CD8-positive, alpha-beta memory T cell (primary cell): ENCODE results near the gene ABCC8. TPM values are rescaled to one million over a fixed set of nuclear protein-coding genes. Genes with fewer than 3 reads are reported as not detected.
A peak's percentile ranks its signal among the peaks of the same experiment; 100 is the strongest.
"Not testable (repeated sequence)": the region's sequence is repeated elsewhere in the genome, so short reads cannot be mapped to it uniquely, and the experiment has no call there.

Experiments
- CTCF ChIA-PET: fragments of 350-600 bp; sonication (Branson Sonifier 250); formaldehyde crosslinking; loops from one replicate; lab custom pipeline; 2021; ENCODE audit warnings: antibody characterized with exemption; lab: Charles Lee
- POLR2A ChIA-PET: fragments of 350-600 bp; sonication (Branson Sonifier 250); formaldehyde crosslinking; loops from one replicate; lab custom pipeline; 2021; ENCODE audit warnings: antibody characterized with exemption; lab: Charles Lee
- DNase-seq, 5 donors: peaks; one replicate each; pipeline versions ENCODE4 v3.0.0 to v3.0.0-alpha.2; 2020 to 2022; ENCODE audit warnings: mixed read lengths in 1 of 5
- H3K27ac ChIP-seq: one replicate; pipeline ENCODE4 v1.7.0; 2013; ENCODE audit warnings: low read depth, mild to moderate bottlenecking, low read length, moderate library complexity
- H3K27me3 ChIP-seq: 2 replicates; pipeline ENCODE4 v1.7.0; 2013; ENCODE audit warnings: low read length, mild to moderate bottlenecking; ENCODE audit not compliant: insufficient read depth, poor library complexity, severe bottlenecking
- H3K36me3 ChIP-seq: 2 replicates; pipeline ENCODE4 v1.7.0; 2013; ENCODE audit warnings: mild to moderate bottlenecking, low read length, moderate library complexity; ENCODE audit not compliant: insufficient read depth
- H3K4me1 ChIP-seq: 2 replicates; pipeline ENCODE4 v1.7.0; 2013; ENCODE audit warnings: mild to moderate bottlenecking, low read length, moderate library complexity; ENCODE audit not compliant: insufficient read depth
- H3K4me3 ChIP-seq: 2 replicates; pipeline ENCODE4 v1.7.0; 2013; ENCODE audit warnings: mild to moderate bottlenecking, low read length
- H3K9me3 ChIP-seq: 2 replicates; pipeline ENCODE4 v1.7.0; 2013; ENCODE audit warnings: mild to moderate bottlenecking, low read length
- H3K27ac Mint-ChIP-seq, 8 donors: one replicate each; pipeline ENCODE4 v1.8.0; 2020 to 2021; ENCODE audit warnings: mixed read lengths in 8 of 8, mild to moderate bottlenecking in 6 of 8, inconsistent platforms in 3 of 8, moderate library complexity in 3 of 8
- H3K27me3 Mint-ChIP-seq, 2 donors: one replicate each; pipeline ENCODE4 v1.8.0; 2020 to 2021; ENCODE audit warnings: mixed read lengths in 2 of 2, mild to moderate bottlenecking in 1 of 2, moderate library complexity in 1 of 2
- H3K36me3 Mint-ChIP-seq, 3 donors: one replicate each; pipeline ENCODE4 v1.8.0; 2020 to 2021; ENCODE audit warnings: mixed read lengths in 3 of 3, inconsistent platforms in 1 of 3, mild to moderate bottlenecking in 1 of 3
- H3K4me1 Mint-ChIP-seq, 3 donors: one replicate each; pipeline ENCODE4 v1.8.0; 2020 to 2021; ENCODE audit warnings: mixed read lengths in 3 of 3, inconsistent platforms in 1 of 3, mild to moderate bottlenecking in 1 of 3
- H3K4me3 Mint-ChIP-seq, 7 donors: one replicate each; pipeline ENCODE4 v1.8.0; 2020 to 2021; ENCODE audit warnings: mixed read lengths in 7 of 7, mild to moderate bottlenecking in 6 of 7, moderate library complexity in 4 of 7, inconsistent platforms in 2 of 7
- H3K9me3 Mint-ChIP-seq, 5 donors: one replicate each; pipeline ENCODE4 v1.8.0; 2020 to 2022; ENCODE audit warnings: mixed read lengths in 5 of 5, mild to moderate bottlenecking in 3 of 5, moderate library complexity in 2 of 5, inconsistent platforms in 1 of 5
- polyA plus RNA-seq: library from polyadenylated mRNA; unstranded; fragments of 300-500 nt; fragmentation: Illumina TruSeq; gene quantifications from one replicate; pipeline ENCODE4 v1.2.3, GENCODE V29; 2021
- total RNA-seq, 2 experiments: library from RNA; stranded (reverse); gene quantifications; one replicate each; pipeline ENCODE4 v1.2.3, GENCODE V29; 2021

Gene ABCC8
- total and polyA plus RNA-seq, 3 experiments from 2014 or later, result not detected

GRCh38 chr11:17431139-17431538, 45.5 kb downstream of the ABCC8 start:
- Mint-ChIP-seq H3K4me3 (no peak overlapping the region), H3K36me3 (no peaks in the 10 kb centered on the region), H3K27ac (no peak overlapping the region), H3K27me3 (peaks cover 10 to 26% of the 10 kb centered on the region in 2 donors), H3K9me3 (no peaks in the 10 kb centered on the region), H3K4me1 (no peaks in the 10 kb centered on the region)
- no peaks in the 10 kb centered on the region for H3K9me3 ChIP-seq
- H3K27ac ChIP-seq, result no peak overlapping the region
- DNase-seq, result no peak
- ChIA-PET POLR2A (no interaction called here), CTCF (interaction anchor here (1.1 to 1.8 kb wide), 3 partner anchors 13 to 42 kb away, joined by 3 to 5 read pairs (median 3); no protein-coding TSS in a partner anchor)
- no peaks in the 10 kb centered on the region for H3K4me1 ChIP-seq
- H3K27me3 ChIP-seq, result no peaks in the 10 kb centered on the region
- H3K36me3 ChIP-seq, result no peaks in the 10 kb centered on the region
- no peak overlapping the region for H3K4me3 ChIP-seq

- ChIA-PET POLR2A (no interaction called here), CTCF (interaction anchor here (1.1 to 1.8 kb wide), 3 partner anchors 13 to 41 kb away, joined by 3 to 5 read pairs (median 3); no protein-coding TSS in a partner anchor)
- Mint-ChIP-seq H3K9me3 (peaks cover 0 to 1% (median 0%) of the 10 kb centered on the region in 5 donors), H3K27me3 (peaks cover 10 to 26% of the 10 kb centered on the region in 2 donors), H3K4me3 (no peak overlapping the region), H3K4me1 (no peaks in the 10 kb centered on the region), H3K27ac (peak overlapping the region in 1 of 8 donors; percentile 0), H3K36me3 (no peaks in the 10 kb centered on the region)
- Histone ChIP-seq H3K4me1 (no peaks in the 10 kb centered on the region), H3K36me3 (no peaks in the 10 kb centered on the region), H3K9me3 (no peaks in the 10 kb centered on the region), H3K27me3 (no peaks in the 10 kb centered on the region), H3K27ac (no peak overlapping the region), H3K4me3 (no peak overlapping the region)
- DNase-seq, result no peak
Observed at GRCh38 chr11:17430616-17431015, 46.0 kb downstream of the ABCC8 start.

GRCh38 chr11:17428925-17429324, 47.7 kb downstream of the ABCC8 start:
- H3K27ac ChIP-seq, result no peak overlapping the region
- POLR2A ChIA-PET, result no interaction called here

GRCh38 chr11:17428261-17428660, 48.4 kb downstream of the ABCC8 start:
- POLR2A ChIA-PET, result no interaction called here
- Histone ChIP-seq H3K4me3 (no peak overlapping the region), H3K36me3 (no peaks in the 10 kb centered on the region), H3K27ac (no peak overlapping the region), H3K4me1 (no peaks in the 10 kb centered on the region), H3K9me3 (no peaks in the 10 kb centered on the region), H3K27me3 (no peaks in the 10 kb centered on the region)
- Mint-ChIP-seq H3K4me3 (no peak overlapping the region), H3K27me3 (peaks cover 10 to 34% of the 10 kb centered on the region in 2 donors), H3K36me3 (no peaks in the 10 kb centered on the region), H3K9me3 (peaks cover 0 to 1% (median 0%) of the 10 kb centered on the region in 5 donors), H3K27ac (no peak overlapping the region), H3K4me1 (no peaks in the 10 kb centered on the region)
- CTCF ChIA-PET, result interaction anchor here (0.8 kb wide), 1 partner anchor 28 kb away, joined by 3 read pairs; no protein-coding TSS in a partner anchor
- no peak for DNase-seq

More at GRCh38 chr11:17428925-17429324, 47.7 kb downstream of the ABCC8 start:
- no peaks in the 10 kb centered on the region for H3K27me3 ChIP-seq
- H3K4me1 Mint-ChIP-seq, result no peaks in the 10 kb centered on the region
- H3K4me3 Mint-ChIP-seq, result no peak overlapping the region
- peaks cover 10 to 31% of the 10 kb centered on the region in 2 donors for H3K27me3 Mint-ChIP-seq
- CTCF ChIA-PET, result no interaction called here
- H3K9me3 ChIP-seq, result no peaks in the 10 kb centered on the region
- no peaks in the 10 kb centered on the region for H3K36me3 ChIP-seq
- no peak overlapping the region for H3K27ac Mint-ChIP-seq
- no peak overlapping the region for H3K4me3 ChIP-seq
- no peaks in the 10 kb centered on the region for H3K4me1 ChIP-seq
- no peaks in the 10 kb centered on the region for H3K36me3 Mint-ChIP-seq
- peaks cover 0 to 1% (median 0%) of the 10 kb centered on the region in 5 donors for H3K9me3 Mint-ChIP-seq
- DNase-seq, result no peak

- H3K36me3 ChIP-seq, DNase-seq, H3K27ac ChIP-seq, H3K9me3 ChIP-seq, H3K4me3 Mint-ChIP-seq, H3K36me3 Mint-ChIP-seq, H3K4me1 ChIP-seq, H3K27ac Mint-ChIP-seq, H3K4me3 ChIP-seq, H3K27me3 ChIP-seq, POLR2A ChIA-PET, H3K9me3 Mint-ChIP-seq, CTCF ChIA-PET, H3K4me1 Mint-ChIP-seq: not testable (repeated sequence)
- peaks cover 10 to 47% of the 10 kb centered on the region in 2 donors for H3K27me3 Mint-ChIP-seq
Observed at GRCh38 chr11:17426233-17426632, 50.4 kb downstream of the ABCC8 start.

GRCh38 chr11:17423533-17424310, 52.9 kb downstream of the ABCC8 start:
- no peaks in the 10 kb centered on the region for H3K27me3 ChIP-seq
- H3K4me3 ChIP-seq, result no peak overlapping the region
- no peaks in the 10 kb centered on the region for H3K9me3 ChIP-seq
- DNase-seq, result no peak
- H3K36me3 ChIP-seq, result no peaks in the 10 kb centered on the region
- no peak overlapping the region for H3K27ac ChIP-seq
- CTCF ChIA-PET, result no interaction called here
- POLR2A ChIA-PET, result no interaction called here
- no peaks in the 10 kb centered on the region for H3K4me1 Mint-ChIP-seq
- peaks cover 0 to 3% (median 0%) of the 10 kb centered on the region in 5 donors for H3K9me3 Mint-ChIP-seq
- no peaks in the 10 kb centered on the region for H3K4me1 ChIP-seq
- no peaks in the 10 kb centered on the region for H3K36me3 Mint-ChIP-seq
- H3K27me3 Mint-ChIP-seq, result peaks cover 13 to 55% of the 10 kb centered on the region in 2 donors
- no peak overlapping the region for H3K4me3 Mint-ChIP-seq
- H3K27ac Mint-ChIP-seq, result peak overlapping the region in 1 of 8 donors; percentile 34

- Mint-ChIP-seq H3K4me3 (no peak overlapping the region), H3K9me3 (peaks cover 0 to 3% (median 0%) of the 10 kb centered on the region in 5 donors), H3K4me1 (no peaks in the 10 kb centered on the region), H3K27me3 (peaks cover 9 to 61% of the 10 kb centered on the region in 2 donors), H3K36me3 (no peaks in the 10 kb centered on the region), H3K27ac (peak overlapping the region in 1 of 8 donors; percentile 25)
- no peak overlapping the region for H3K27ac ChIP-seq
- no peaks in the 10 kb centered on the region for H3K36me3 ChIP-seq
- H3K9me3 ChIP-seq, result no peaks in the 10 kb centered on the region
- H3K4me3 ChIP-seq, result no peak overlapping the region
- H3K4me1 ChIP-seq, result no peaks in the 10 kb centered on the region
- H3K27me3 ChIP-seq, result no peaks in the 10 kb centered on the region
- ChIA-PET CTCF (interaction anchor here (1.2 kb wide), 1 partner anchor 106 kb away, joined by 3 read pairs; no protein-coding TSS in a partner anchor), POLR2A (no interaction called here)
- DNase-seq, result no peak
Observed at GRCh38 chr11:17421781-17422180, 54.9 kb downstream of the ABCC8 start.

- POLR2A ChIA-PET, result no interaction called here
Observed at GRCh38 chr11:17418444-17419081, 58.1 kb downstream of the ABCC8 start.

More at GRCh38 chr11:17418444-17419081, 58.1 kb downstream of the ABCC8 start:
- CTCF ChIA-PET, result interaction anchor here (0.8 to 1.0 kb wide), 3 partner anchors 12 to 35 kb away, joined by 3 to 4 read pairs (median 3); partner anchors contain the start of gene KCNJ11
- H3K27me3 Mint-ChIP-seq, result peaks cover 7 to 75% of the 10 kb centered on the region in 2 donors
- no peaks in the 10 kb centered on the region for H3K9me3 ChIP-seq
- H3K4me3 ChIP-seq, result no peak overlapping the region
- H3K4me1 Mint-ChIP-seq, result peaks cover 0 to 7% (median 0%) of the 10 kb centered on the region in 3 donors
- H3K36me3 Mint-ChIP-seq, result no peaks in the 10 kb centered on the region
- no peak for DNase-seq
- no peaks in the 10 kb centered on the region for H3K4me1 ChIP-seq
- H3K9me3 Mint-ChIP-seq, result peaks cover 0 to 1% (median 0%) of the 10 kb centered on the region in 5 donors
- no peak overlapping the region for H3K4me3 Mint-ChIP-seq
- H3K27ac ChIP-seq, result no peak overlapping the region
- H3K27me3 ChIP-seq, result no peaks in the 10 kb centered on the region
- no peak overlapping the region for H3K27ac Mint-ChIP-seq
- no peaks in the 10 kb centered on the region for H3K36me3 ChIP-seq
